ENCODE results near the gene SHPK. TPM values are rescaled to one million over a fixed set of nuclear protein-coding genes. Genes with fewer than 3 reads are reported as not detected.
A peak's percentile ranks its signal among the peaks of the same experiment; 100 is the strongest.

SHPK gene
- total RNA-seq, 2 experiments from 2014 or later: 12.3 to 12.4 TPM

GRCh38 chr17:3613124-3613523, 22.9 kb downstream of the SHPK start:
- H3K27ac Mint-ChIP-seq: no peak overlapping the region
- intact Hi-C loops (cut with micrococcal nuclease): no loop called here
- H3K4me3 Mint-ChIP-seq: no peak overlapping the region
- ChIA-PET POLR2A (no interaction called here), CTCF (interaction anchor here (1.0 kb wide), 2 partner anchors 11 to 23 kb away, joined by 4 to 5 read pairs; partner anchors contain the start of gene SHPK)
- H3K27me3 Mint-ChIP-seq: no peaks in the 10 kb centered on the region
- H3K9me3 Mint-ChIP-seq: peaks cover 9% of the 10 kb centered on the region
- peaks cover 35% of the 10 kb centered on the region for H3K36me3 Mint-ChIP-seq
- DNase-seq: no peak
- H3K4me1 Mint-ChIP-seq (ENCODE audit: low read depth): no peaks in the 10 kb centered on the region

- no peak overlapping the region for H3K4me3 Mint-ChIP-seq
- ChIA-PET CTCF (interaction anchor here (1.2 kb wide), 1 partner anchor 8 kb away, joined by 4 read pairs; no protein-coding TSS in a partner anchor), POLR2A (no interaction called here)
- no peaks in the 10 kb centered on the region for H3K27me3 Mint-ChIP-seq
- DNase-seq: no peak
- no peak overlapping the region for H3K27ac Mint-ChIP-seq
- intact Hi-C loops (cut with micrococcal nuclease): no loop called here
- no peaks in the 10 kb centered on the region for H3K9me3 Mint-ChIP-seq
- peaks cover 16% of the 10 kb centered on the region for H3K36me3 Mint-ChIP-seq
- H3K4me1 Mint-ChIP-seq (ENCODE audit: low read depth): no peaks in the 10 kb centered on the region
Observed at GRCh38 chr17:3610523-3610922, 25.5 kb downstream of the SHPK start.

- Mint-ChIP-seq H3K9me3 (no peaks in the 10 kb centered on the region), H3K4me3 (no peak overlapping the region), H3K4me1 (ENCODE audit: low read depth) (no peaks in the 10 kb centered on the region), H3K27ac (no peak overlapping the region), H3K36me3 (peaks cover 8% of the 10 kb centered on the region), H3K27me3 (no peaks in the 10 kb centered on the region)
- intact Hi-C loops (cut with micrococcal nuclease): no loop called here
- no peak for DNase-seq
- POLR2A ChIA-PET: no interaction called here
- CTCF ChIA-PET: no interaction called here
Observed at GRCh38 chr17:3609689-3610088, 26.4 kb downstream of the SHPK start.

GRCh38 chr17:3603870-3604259, 32.2 kb downstream of the SHPK start:
- no peak overlapping the region for H3K27ac Mint-ChIP-seq
- intact Hi-C loops (cut with micrococcal nuclease): no loop called here

GRCh38 chr17:3603119-3603869, 32.8 kb downstream of the SHPK start:
- Mint-ChIP-seq H3K27ac (no peak overlapping the region), H3K4me3 (no peak overlapping the region), H3K36me3 (peaks cover 6% of the 10 kb centered on the region), H3K9me3 (no peaks in the 10 kb centered on the region), H3K4me1 (ENCODE audit: low read depth) (no peaks in the 10 kb centered on the region), H3K27me3 (no peaks in the 10 kb centered on the region)
- no peak for DNase-seq
- POLR2A ChIA-PET: no interaction called here
- intact Hi-C loops (cut with micrococcal nuclease): no loop called here
- CTCF ChIA-PET: interaction anchor here (0.6 to 3.8 kb wide), 12 partner anchors 10 to 815 kb away, joined by 3 to 21 read pairs (median 3); partner anchors contain the start of genes CTNS and SHPK

More at GRCh38 chr17:3603870-3604259, 32.2 kb downstream of the SHPK start:
- H3K9me3 Mint-ChIP-seq: no peaks in the 10 kb centered on the region
- peaks cover 9% of the 10 kb centered on the region for H3K36me3 Mint-ChIP-seq
- no peak overlapping the region for H3K4me3 Mint-ChIP-seq
- POLR2A ChIA-PET: no interaction called here
- no peaks in the 10 kb centered on the region for H3K4me1 Mint-ChIP-seq (ENCODE audit: low read depth)
- CTCF ChIA-PET: interaction anchor here (2.9 to 3.8 kb wide), 2 partner anchors 33 to 44 kb away, joined by 15 to 21 read pairs; partner anchors contain the start of genes CTNS and SHPK
- no peak for DNase-seq
- no peaks in the 10 kb centered on the region for H3K27me3 Mint-ChIP-seq

GRCh38 chr17:3602499-3602898, 33.6 kb downstream of the SHPK start:
- Mint-ChIP-seq H3K4me1 (ENCODE audit: low read depth) (no peaks in the 10 kb centered on the region), H3K27ac (no peak overlapping the region), H3K4me3 (no peak overlapping the region), H3K9me3 (no peaks in the 10 kb centered on the region), H3K36me3 (peaks cover 4% of the 10 kb centered on the region), H3K27me3 (no peaks in the 10 kb centered on the region)
- intact Hi-C loops (cut with micrococcal nuclease): loop anchor here (1.0 kb wide), 1 partner anchor 46 kb away; no protein-coding TSS in a partner anchor
- POLR2A ChIA-PET: no interaction called here
- CTCF ChIA-PET: interaction anchor here (0.7 to 3.8 kb wide), 15 partner anchors 9 to 753 kb away, joined by 3 to 21 read pairs (median 3); partner anchors contain the start of genes CTNS, SHPK and TRPV3
- DNase-seq: peak; percentile 40

GRCh38 chr17:3600529-3601205, 35.4 kb downstream of the SHPK start:
- Mint-ChIP-seq H3K27me3 (no peaks in the 10 kb centered on the region), H3K4me3 (no peak overlapping the region), H3K9me3 (no peaks in the 10 kb centered on the region), H3K27ac (no peak overlapping the region), H3K4me1 (ENCODE audit: low read depth) (no peaks in the 10 kb centered on the region), H3K36me3 (peaks cover 4% of the 10 kb centered on the region)
- DNase-seq: no peak
- POLR2A ChIA-PET: no interaction called here
- CTCF ChIA-PET: interaction anchor here (1.7 to 3.8 kb wide), 2 partner anchors 36 to 552 kb away, joined by 5 to 15 read pairs; partner anchors contain the start of genes CTNS and SHPK
- intact Hi-C loops (cut with micrococcal nuclease): no loop called here

- Mint-ChIP-seq H3K36me3 (peaks cover 4% of the 10 kb centered on the region), H3K9me3 (no peaks in the 10 kb centered on the region), H3K27ac (no peak overlapping the region), H3K4me3 (no peak overlapping the region), H3K27me3 (no peaks in the 10 kb centered on the region), H3K4me1 (ENCODE audit: low read depth) (no peaks in the 10 kb centered on the region)
- POLR2A ChIA-PET: no interaction called here
- intact Hi-C loops (cut with micrococcal nuclease): no loop called here
- no peak for DNase-seq
- CTCF ChIA-PET: no interaction called here
Observed at GRCh38 chr17:3598078-3598477, 38.0 kb downstream of the SHPK start.

GRCh38 chr17:3596804-3597464, 39.1 kb downstream of the SHPK start:
- CTCF ChIA-PET: no interaction called here
- no peaks in the 10 kb centered on the region for H3K36me3 Mint-ChIP-seq
- H3K4me1 Mint-ChIP-seq (ENCODE audit: low read depth): no peaks in the 10 kb centered on the region
- no peaks in the 10 kb centered on the region for H3K27me3 Mint-ChIP-seq
- no peaks in the 10 kb centered on the region for H3K9me3 Mint-ChIP-seq
- no peak for DNase-seq
- POLR2A ChIA-PET: no interaction called here
- no peak overlapping the region for H3K27ac Mint-ChIP-seq
- intact Hi-C loops (cut with micrococcal nuclease): no loop called here
- no peak overlapping the region for H3K4me3 Mint-ChIP-seq

GRCh38 chr17:3594976-3595375, 41.1 kb downstream of the SHPK start:
- no peaks in the 10 kb centered on the region for H3K27me3 Mint-ChIP-seq
- ChIA-PET CTCF (no interaction called here), POLR2A (no interaction called here)
- intact Hi-C loops (cut with micrococcal nuclease): no loop called here
- H3K36me3 Mint-ChIP-seq: peaks cover 1% of the 10 kb centered on the region
- no peaks in the 10 kb centered on the region for H3K4me1 Mint-ChIP-seq (ENCODE audit: low read depth)
- H3K9me3 Mint-ChIP-seq: no peaks in the 10 kb centered on the region
- no peak overlapping the region for H3K4me3 Mint-ChIP-seq
- no peak for DNase-seq
- H3K27ac Mint-ChIP-seq: no peak overlapping the region

GRCh38 chr17:3594051-3594800, 41.8 kb downstream of the SHPK start:
- Mint-ChIP-seq H3K4me3 (no peak overlapping the region), H3K27me3 (no peaks in the 10 kb centered on the region), H3K4me1 (ENCODE audit: low read depth) (no peaks in the 10 kb centered on the region), H3K27ac (no peak overlapping the region), H3K36me3 (peaks cover 7% of the 10 kb centered on the region), H3K9me3 (no peaks in the 10 kb centered on the region)
- DNase-seq: no peak
- ChIA-PET CTCF (no interaction called here), POLR2A (no interaction called here)
- intact Hi-C loops (cut with micrococcal nuclease): no loop called here

GRCh38 chr17:3593384-3593783, 42.7 kb downstream of the SHPK start:
- no peaks in the 10 kb centered on the region for H3K4me1 Mint-ChIP-seq (ENCODE audit: low read depth)
- H3K9me3 Mint-ChIP-seq: no peaks in the 10 kb centered on the region
- no peak overlapping the region for H3K4me3 Mint-ChIP-seq
- peaks cover 9% of the 10 kb centered on the region for H3K36me3 Mint-ChIP-seq
- H3K27me3 Mint-ChIP-seq: no peaks in the 10 kb centered on the region
- DNase-seq: no peak
- POLR2A ChIA-PET: no interaction called here
- no peak overlapping the region for H3K27ac Mint-ChIP-seq
- intact Hi-C loops (cut with micrococcal nuclease): no loop called here
- CTCF ChIA-PET: no interaction called here

Measured in activated CD4-positive, alpha-beta memory T cell treated with anti-CD3 and anti-CD28 coated beads for 36 hours (primary cell).